SIG-M5 (cell line): ENCODE results near the gene SEPHS2.
"Not testable (repeated sequence)": the region's sequence is repeated elsewhere in the genome, so short reads cannot be mapped to it uniquely, and the experiment has no call there.

Experiments
- DNase-seq: peaks from one replicate; lab custom pipeline; 2025; lab: John Stamatoyannopoulos, UW

The SEPHS2 gene

DNA sequence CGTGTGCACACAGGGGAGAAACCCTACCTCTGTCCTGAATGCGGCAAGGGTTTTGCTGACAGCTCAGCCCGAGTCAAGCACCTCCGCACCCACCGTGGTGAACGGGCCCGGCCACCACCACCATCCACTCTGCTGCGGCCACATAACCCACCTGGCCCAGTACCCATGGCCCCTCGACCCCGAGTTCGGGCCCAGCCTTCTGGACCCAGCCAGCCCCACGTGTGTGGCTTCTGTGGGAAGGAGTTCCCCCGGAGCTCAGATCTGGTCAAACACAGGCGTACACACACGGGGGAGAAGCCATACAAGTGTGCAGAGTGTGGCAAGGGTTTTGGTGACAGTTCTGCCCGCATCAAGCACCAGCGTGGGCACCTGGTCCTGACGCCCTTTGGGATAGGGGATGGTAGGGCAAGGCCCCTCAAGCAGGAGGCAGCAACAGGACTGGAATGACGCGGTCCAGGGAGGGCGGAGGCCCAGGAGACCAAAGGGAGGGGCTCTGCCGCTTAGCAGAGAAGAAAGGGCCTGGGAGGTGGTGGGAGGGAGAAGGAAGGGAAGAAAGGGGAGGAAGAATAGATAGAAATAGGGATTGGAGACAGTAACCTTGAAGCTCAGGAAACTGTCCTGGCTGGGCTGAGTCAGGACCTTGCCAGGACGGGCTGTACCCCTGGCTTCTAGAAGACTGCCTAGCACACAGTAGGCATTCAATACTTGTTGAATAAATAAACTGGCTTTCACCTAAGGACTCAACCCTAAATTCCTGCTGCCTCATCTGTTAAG, 46.8 kb downstream of the SEPHS2 start:
- DNase-seq = no peak

DNA sequence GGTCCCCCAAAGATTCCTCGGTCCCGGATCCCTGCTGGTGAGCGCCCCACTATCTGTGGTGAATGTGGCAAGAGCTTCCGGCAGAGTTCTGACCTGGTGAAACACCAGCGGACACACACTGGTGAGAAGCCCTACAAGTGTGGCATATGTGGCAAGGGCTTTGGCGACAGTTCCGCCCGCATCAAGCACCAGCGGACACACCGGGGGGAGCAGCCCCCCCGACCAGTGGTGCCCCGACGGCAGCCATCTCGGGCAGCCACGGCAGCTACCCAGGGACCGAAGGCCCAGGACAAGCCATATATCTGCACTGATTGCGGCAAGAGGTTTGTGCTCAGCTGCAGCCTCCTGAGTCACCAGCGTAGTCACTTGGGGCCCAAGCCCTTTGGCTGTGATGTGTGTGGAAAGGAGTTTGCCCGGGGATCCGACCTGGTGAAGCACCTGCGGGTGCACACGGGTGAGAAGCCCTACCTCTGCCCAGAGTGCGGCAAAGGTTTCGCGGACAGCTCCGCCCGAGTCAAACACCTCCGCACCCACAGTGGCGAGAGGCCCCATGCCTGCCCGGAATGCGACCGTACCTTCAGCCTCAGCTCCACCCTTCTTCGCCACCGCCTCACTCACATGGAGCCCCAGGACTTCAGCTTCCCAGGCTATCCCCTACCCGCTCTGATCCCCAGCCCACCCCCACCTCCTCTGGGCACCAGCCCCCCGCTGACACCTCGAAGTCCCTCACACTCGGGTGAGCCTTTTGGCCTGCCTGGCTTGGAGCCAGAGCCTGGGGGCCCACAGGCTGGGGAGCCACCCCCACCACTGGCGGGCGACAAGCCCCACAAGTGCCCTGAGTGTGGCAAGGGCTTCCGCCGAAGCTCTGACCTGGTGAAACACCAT, 47.7 kb downstream of the SEPHS2 start:
- DNase-seq = no peak

- no peak for DNase-seq
Observed at GRCh38 chr16:30397056-30397455, 48.6 kb downstream of the SEPHS2 start.

DNA sequence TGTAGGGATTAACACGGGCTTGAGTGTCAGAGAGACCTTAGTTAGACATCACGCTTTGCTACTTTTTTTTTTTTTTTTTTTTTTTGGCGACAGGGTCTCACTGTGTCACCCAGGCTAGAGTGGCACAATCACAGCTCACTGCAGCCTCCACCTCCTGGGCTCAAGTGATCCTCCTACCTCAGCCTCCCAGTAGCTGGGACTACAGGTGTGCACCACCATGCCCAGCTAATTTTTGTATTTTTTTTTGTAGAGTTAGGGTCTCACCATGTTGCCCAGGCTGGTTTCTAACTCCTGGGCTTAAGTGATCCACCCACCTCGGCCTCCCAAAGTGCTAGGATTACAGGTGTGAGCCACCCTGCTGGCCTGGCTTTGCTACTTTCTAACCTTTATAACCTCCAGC, 49.0 kb downstream of the SEPHS2 start:
- DNase-seq = not testable (repeated sequence)

GRCh38 chr16:30395992-30396585, 49.6 kb downstream of the SEPHS2 start:
- DNase-seq = no peak

- no peak for DNase-seq
Observed at GRCh38 chr16:30395155-30395991, 50.3 kb downstream of the SEPHS2 start, which contains the start of gene ZNF48. TSS of gene ZNF48 (plus strand) at chr16:30395420. CDS start at chr16:30395795, 375 bp downstream.

- no peak for DNase-seq
Observed at GRCh38 chr16:30394592-30395154, 51.0 kb downstream of the SEPHS2 start.
